Ishikawa (cell line): ENCODE measurements around the gene ARMC8.

ENCODE experiments used
- EP300 ChIP-seq: IDR thresholded peaks from 2 replicates; pipeline ENCODE4 v1.6.1; 2012; ENCODE audit warnings: borderline replicate concordance
- RAD21 ChIP-seq: IDR thresholded peaks from 2 replicates; pipeline ENCODE4 v1.6.1; 2012; ENCODE audit warnings: low read depth
- REST ChIP-seq: IDR thresholded peaks from 2 replicates; pipeline ENCODE4 v1.6.1; 2012; ENCODE audit warnings: low read depth, mild to moderate bottlenecking
- USF1 ChIP-seq: IDR thresholded peaks from 2 replicates; pipeline ENCODE4 v1.6.1; 2012

GRCh38 chr3:138227650-138228049 is 40.5 kb downstream of the ARMC8 start:
- no peak for TF ChIP-seq RAD21
- TF ChIP-seq USF1, result no peak
- no peak for TF ChIP-seq EP300
- TF ChIP-seq REST, result no peak
